Smooth muscle cell of the umbilical artery (primary cell): Measurements from ENCODE around the gene KRT81. TPM values are rescaled to one million over a fixed set of nuclear protein-coding genes. Genes with fewer than 3 reads are reported as not detected.

Source experiments
- total RNA-seq: library from RNA; depleted of rRNA; stranded (reverse); fragments of >200 nt; gene quantifications from 2 replicates; pipeline ENCODE4 v1.2.3, GENCODE V29; 2014

The KRT81 gene
- not detected in 2 replicates for total RNA-seq

DNA sequence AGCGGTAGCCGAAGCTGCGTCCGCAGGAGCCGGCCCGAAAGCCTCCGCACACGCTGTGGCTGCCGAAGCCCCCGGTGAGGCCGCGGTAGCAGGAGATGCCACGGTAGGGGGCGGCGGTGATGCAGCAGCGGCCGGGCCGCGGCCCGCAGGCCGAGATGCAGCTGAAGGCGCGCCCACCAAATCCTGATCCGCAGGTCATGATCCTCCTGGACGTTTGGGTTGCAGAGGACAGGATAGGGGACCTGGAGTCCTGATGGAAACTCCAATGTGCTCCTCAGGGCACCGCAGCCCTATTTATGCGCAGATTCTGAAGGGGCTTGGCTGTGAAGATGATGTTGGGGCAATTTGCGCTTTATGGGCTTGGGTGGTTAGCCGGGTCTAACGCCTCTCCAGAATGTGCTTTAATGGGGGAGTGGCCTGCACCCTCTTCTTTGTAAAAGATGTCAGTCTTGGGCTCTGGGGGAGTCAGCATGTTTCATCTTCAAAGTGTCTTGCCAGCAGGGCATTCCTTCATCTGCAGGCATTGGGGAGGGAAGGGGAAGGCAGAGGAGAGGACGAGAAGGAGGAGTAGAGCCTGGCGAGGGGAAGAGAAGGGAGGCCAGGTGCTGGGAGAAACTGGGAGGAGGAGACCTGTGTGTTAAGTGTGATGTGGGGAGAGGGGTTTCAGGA lies at the start of gene KRT81:
Gene KRT81, minus strand, starts transcription at position 268 of the 669 bp plus-strand sequence. Its CDS starts 69 bp downstream, at position 199.

DNA sequence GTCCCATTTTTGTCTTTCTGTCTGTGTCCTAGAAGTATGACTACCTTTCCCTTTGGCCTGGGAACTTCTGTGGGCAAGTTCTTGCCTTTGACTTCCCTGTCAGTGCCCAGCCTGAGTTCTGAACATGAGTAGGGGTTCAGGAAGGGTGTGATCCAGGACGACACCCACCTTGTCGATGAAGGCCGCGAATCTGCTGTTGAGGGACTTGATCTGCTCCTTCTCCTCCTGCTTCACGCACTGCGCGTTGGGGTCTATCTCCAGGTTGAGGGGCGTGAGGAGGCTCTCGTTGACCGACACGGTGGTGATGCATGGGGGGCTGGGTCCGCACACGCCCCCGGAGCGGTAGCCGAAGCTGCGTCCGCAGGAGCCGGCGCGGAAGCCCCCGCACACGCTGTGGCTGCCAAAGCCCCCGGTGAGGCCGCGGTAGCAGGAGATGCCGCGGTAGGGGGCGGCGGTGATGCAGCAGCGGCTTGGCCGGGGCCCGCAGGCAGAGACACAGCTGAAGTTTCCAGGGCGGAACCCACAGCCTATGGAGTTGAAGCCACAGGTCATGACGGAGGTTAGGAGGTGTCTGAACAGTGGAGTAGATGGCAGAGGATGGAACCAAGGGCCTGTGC lies 29.6 kb upstream of the KRT81 start, which contains the start of gene KRT83:
Gene KRT83, minus strand, starts transcription at position 615 of the 617 bp plus-strand sequence. Its CDS starts 63 bp downstream, at position 552.

DNA sequence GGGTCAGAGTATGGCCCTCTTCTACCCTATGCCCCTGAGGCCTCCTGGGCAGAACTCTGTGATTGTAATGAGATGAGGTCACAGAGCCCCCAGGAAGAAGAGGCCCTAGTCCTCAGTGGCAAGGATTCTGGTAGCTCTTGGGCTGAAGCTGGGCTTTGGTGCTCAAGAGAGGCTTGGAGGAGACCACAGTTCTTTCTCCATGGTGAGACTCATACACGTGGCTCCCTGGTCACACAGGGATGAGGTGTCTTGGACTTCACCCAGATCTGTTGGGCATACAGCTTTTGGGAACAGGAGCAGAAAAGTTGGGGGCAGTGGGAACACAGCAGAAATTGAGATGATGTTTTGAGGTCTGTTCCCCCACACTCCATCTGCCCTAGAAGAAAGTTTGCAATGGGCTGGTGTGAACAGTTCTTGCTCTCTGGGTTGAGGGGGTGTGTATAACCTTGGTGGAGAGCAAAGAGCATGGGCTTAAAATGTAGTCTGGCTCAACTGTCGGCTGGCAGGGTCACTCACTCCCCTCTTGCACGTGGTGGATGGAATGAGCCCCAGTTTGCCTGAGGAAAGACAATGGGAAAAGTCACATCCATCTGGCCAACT lies 16.7 kb downstream of the KRT81 start, which contains the start of gene KRT86:
Gene KRT86, plus strand, starts transcription at position 125 of the 600 bp plus-strand sequence. CDS start 27,272 bp downstream, outside the sequence.

Other genes starting within 250 kb of the KRT81 start
- gene NR4A1, start 240.1 kb downstream of the KRT81 start, total RNA-seq: 0.89 and 1.5 TPM in 2 replicates
- 69.7 and 90.9 TPM in 2 replicates for gene ATG101, start 221.6 kb downstream of the KRT81 start, total RNA-seq
- gene SMIM41, start 211.8 kb downstream of the KRT81 start, total RNA-seq: 0.23 TPM in 1 of 2 replicates, not detected in the other
- 0.30 and 0.83 TPM in 2 replicates for gene KRT80, start 99.5 kb downstream of the KRT81 start, total RNA-seq
- gene KRT7, start 58.3 kb downstream of the KRT81 start, total RNA-seq: 1.8 and 2.1 TPM in 2 replicates
- 0.09 TPM in 1 of 2 replicates, not detected in the other for gene KRT86, start 16.9 kb downstream of the KRT81 start, total RNA-seq
- gene KRT83, start 29.9 kb upstream of the KRT81 start, total RNA-seq: not detected in 2 replicates
- gene KRT85, start 75.9 kb upstream of the KRT81 start, total RNA-seq: not detected in 2 replicates
- not detected in 2 replicates for gene KRT84, start 94.1 kb upstream of the KRT81 start, total RNA-seq
- not detected in 2 replicates for gene KRT82, start 114.8 kb upstream of the KRT81 start, total RNA-seq
- gene KRT75, start 142.8 kb upstream of the KRT81 start, total RNA-seq: not detected in 2 replicates
- gene KRT6B, start 160.6 kb upstream of the KRT81 start, total RNA-seq: not detected in 2 replicates
- gene KRT6C, start 182.3 kb upstream of the KRT81 start, total RNA-seq: not detected in 2 replicates
- not detected in 2 replicates for gene KRT6A, start 201.7 kb upstream of the KRT81 start, total RNA-seq
- gene KRT5, start 228.9 kb upstream of the KRT81 start, total RNA-seq: 0.23 TPM in 1 of 2 replicates, not detected in the other